ENCODE data around the gene MMP15. TPM values are rescaled to one million over a fixed set of nuclear protein-coding genes. Genes with fewer than 3 reads are reported as not detected.

The MMP15 gene
- total and polyA plus RNA-seq, 7 experiments from 2014 or later, result 0.06 to 0.85 (median 0.47) TPM; not detected in 1

GRCh38 chr16:58082381-58082780 is 56.8 kb downstream of the MMP15 start:
- CTCF ChIA-PET, result interaction anchor here (0.8 kb wide), 1 partner anchor 77 kb away, joined by 3 read pairs; no protein-coding TSS in a partner anchor
- ATAC-seq (no peak), DNase-seq (no peak)
- H3K27me3 Mint-ChIP-seq, result no peaks in the 10 kb centered on the region
- H3K27ac ChIP-seq (ENCODE audit: low read depth, low read length), result no peak overlapping the region
- H3K9me3 ChIP-seq (ENCODE audit: control insufficient read depth in 2 of 3, low read length in 3 of 3), result no peaks in the 10 kb centered on the region
- H3K27me3 ChIP-seq (ENCODE audit: control insufficient read depth in 2 of 2, insufficient read depth in 2 of 2, low read length in 2 of 2), result no peaks in the 10 kb centered on the region
- H3K4me1 ChIP-seq (ENCODE audit: control insufficient read depth in 2 of 2, insufficient read depth in 2 of 2, low read length in 2 of 2), result no peaks in the 10 kb centered on the region
- H3K36me3 Mint-ChIP-seq, result no peaks in the 10 kb centered on the region
- no peak overlapping the region for H3K27ac Mint-ChIP-seq
- no peaks in the 10 kb centered on the region for H3K36me3 ChIP-seq (ENCODE audit: control insufficient read depth in 2 of 3, insufficient read depth in 3 of 3, low read length in 3 of 3)
- no peak overlapping the region for H3K4me3 ChIP-seq (ENCODE audit: low read length)
- POLR2A ChIA-PET, result no interaction called here
- intact Hi-C loops (cut with micrococcal nuclease), result no loop called here
- no peak overlapping the region for H3K4me3 Mint-ChIP-seq
- H3K4me1 Mint-ChIP-seq, result no peaks in the 10 kb centered on the region
- peaks cover 0 to 5% (median 0%) of the 10 kb centered on the region in 11 donors for H3K9me3 Mint-ChIP-seq

- DNase-seq, result no peak
- ATAC-seq, result no peak
- ChIA-PET CTCF (no interaction called here), POLR2A (no interaction called here)
- Mint-ChIP-seq H3K4me1 (no peaks in the 10 kb centered on the region), H3K4me3 (no peak overlapping the region), H3K36me3 (no peaks in the 10 kb centered on the region), H3K27ac (no peak overlapping the region), H3K9me3 (no peaks in the 10 kb centered on the region), H3K27me3 (no peaks in the 10 kb centered on the region)
- Histone ChIP-seq H3K9me3 (ENCODE audit: control insufficient read depth in 2 of 3, low read length in 3 of 3) (no peaks in the 10 kb centered on the region), H3K27ac (ENCODE audit: low read depth, low read length) (no peak overlapping the region), H3K27me3 (ENCODE audit: control insufficient read depth in 2 of 2, insufficient read depth in 2 of 2, low read length in 2 of 2) (no peaks in the 10 kb centered on the region), H3K36me3 (ENCODE audit: control insufficient read depth in 2 of 3, insufficient read depth in 3 of 3, low read length in 3 of 3) (no peaks in the 10 kb centered on the region), H3K4me3 (ENCODE audit: low read length) (no peak overlapping the region), H3K4me1 (ENCODE audit: control insufficient read depth in 2 of 2, insufficient read depth in 2 of 2, low read length in 2 of 2) (no peaks in the 10 kb centered on the region)
- intact Hi-C loops (cut with micrococcal nuclease), result no loop called here
Observed at GRCh38 chr16:58084635-58085034, 59.1 kb downstream of the MMP15 start.

DNA sequence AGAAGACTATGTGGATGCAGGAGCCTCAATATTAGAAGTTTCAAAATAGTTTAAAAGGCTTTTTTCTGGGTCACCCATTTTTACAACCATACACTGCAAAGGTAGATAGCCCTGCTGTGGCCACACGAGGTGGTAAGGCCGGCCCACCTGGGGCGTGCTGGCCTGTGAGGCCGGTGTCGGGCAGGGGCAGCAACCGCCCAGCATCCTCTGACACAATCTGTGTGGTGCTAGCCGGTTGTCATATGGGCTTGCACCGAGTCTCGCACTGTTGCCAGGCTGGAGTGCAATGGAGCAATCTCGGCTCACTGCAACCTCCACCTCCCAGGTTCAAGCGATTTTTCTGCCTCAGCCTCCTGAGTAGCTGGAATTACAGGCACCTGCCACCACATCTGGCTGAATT is 59.6 kb downstream of the MMP15 start:
- DNase-seq, result no peak
- H3K27ac ChIP-seq (ENCODE audit: low read depth, low read length), result no peak overlapping the region
- H3K4me3 Mint-ChIP-seq, result no peak overlapping the region
- H3K4me3 ChIP-seq (ENCODE audit: low read length), result no peak overlapping the region
- H3K36me3 ChIP-seq (ENCODE audit: control insufficient read depth in 2 of 3, insufficient read depth in 3 of 3, low read length in 3 of 3), result no peaks in the 10 kb centered on the region
- POLR2A ChIA-PET, result no interaction called here
- H3K27me3 Mint-ChIP-seq, result no peaks in the 10 kb centered on the region
- no peak overlapping the region for H3K27ac Mint-ChIP-seq
- H3K9me3 ChIP-seq (ENCODE audit: control insufficient read depth in 2 of 3, low read length in 3 of 3), result no peaks in the 10 kb centered on the region
- no peaks in the 10 kb centered on the region for H3K4me1 ChIP-seq (ENCODE audit: control insufficient read depth in 2 of 2, insufficient read depth in 2 of 2, low read length in 2 of 2)
- ATAC-seq, result no peak
- CTCF ChIA-PET, result no interaction called here
- no peaks in the 10 kb centered on the region for H3K27me3 ChIP-seq (ENCODE audit: control insufficient read depth in 2 of 2, insufficient read depth in 2 of 2, low read length in 2 of 2)
- intact Hi-C loops (cut with micrococcal nuclease), result no loop called here
- no peaks in the 10 kb centered on the region for H3K9me3 Mint-ChIP-seq
- H3K4me1 Mint-ChIP-seq, result peaks cover 0 to 3% (median 0%) of the 10 kb centered on the region in 7 donors
- H3K36me3 Mint-ChIP-seq, result no peaks in the 10 kb centered on the region

DNA sequence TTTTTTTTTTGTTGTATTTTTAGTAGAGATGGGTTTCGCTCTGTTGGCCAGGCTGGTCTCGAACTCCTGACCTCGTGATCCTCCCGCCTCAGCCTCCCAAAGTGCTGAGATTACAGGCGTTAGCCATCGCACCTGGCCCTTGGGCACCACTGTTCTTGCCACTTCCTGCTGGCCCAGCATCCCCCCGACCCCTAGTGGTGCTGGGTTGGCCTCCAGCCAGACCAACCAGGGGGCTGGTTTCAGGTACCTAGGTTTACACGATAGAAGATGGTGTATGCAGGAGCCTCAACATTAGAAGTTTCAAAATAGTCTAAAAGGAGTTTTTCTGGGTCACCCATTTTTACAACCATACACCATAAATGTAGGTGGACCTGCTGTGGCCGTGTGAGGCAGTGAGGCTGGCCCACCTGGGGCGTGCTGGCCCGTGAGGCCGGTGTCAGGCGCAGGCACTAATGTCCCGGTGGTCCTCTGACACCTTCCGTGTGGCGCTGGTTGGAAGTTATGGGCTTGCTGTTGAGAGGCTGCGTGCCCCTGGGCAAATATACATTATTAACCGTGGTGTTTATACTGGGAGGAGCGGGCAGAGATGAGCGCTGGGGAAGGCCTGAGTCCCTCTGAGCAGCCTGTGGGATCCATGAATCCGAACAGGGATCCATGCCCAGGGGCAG is 60.2 kb downstream of the MMP15 start:
- Mint-ChIP-seq H3K27me3 (no peaks in the 10 kb centered on the region), H3K36me3 (no peaks in the 10 kb centered on the region), H3K9me3 (no peaks in the 10 kb centered on the region), H3K4me3 (no peak overlapping the region), H3K4me1 (peaks cover 0 to 3% (median 0%) of the 10 kb centered on the region in 7 donors), H3K27ac (no peak overlapping the region)
- no peak overlapping the region for H3K4me3 ChIP-seq (ENCODE audit: low read length)
- CTCF ChIA-PET, result no interaction called here
- no peaks in the 10 kb centered on the region for H3K36me3 ChIP-seq (ENCODE audit: control insufficient read depth in 2 of 3, insufficient read depth in 3 of 3, low read length in 3 of 3)
- no peak for DNase-seq
- no peaks in the 10 kb centered on the region for H3K4me1 ChIP-seq (ENCODE audit: control insufficient read depth in 2 of 2, insufficient read depth in 2 of 2, low read length in 2 of 2)
- no peak for ATAC-seq
- POLR2A ChIA-PET, result no interaction called here
- intact Hi-C loops (cut with micrococcal nuclease), result no loop called here
- no peaks in the 10 kb centered on the region for H3K27me3 ChIP-seq (ENCODE audit: control insufficient read depth in 2 of 2, insufficient read depth in 2 of 2, low read length in 2 of 2)
- no peak overlapping the region for H3K27ac ChIP-seq (ENCODE audit: low read depth, low read length)
- H3K9me3 ChIP-seq (ENCODE audit: control insufficient read depth in 2 of 3, low read length in 3 of 3), result no peaks in the 10 kb centered on the region

GRCh38 chr16:58086381-58087208 is 61.0 kb downstream of the MMP15 start:
- ATAC-seq, result no peak
- Mint-ChIP-seq H3K9me3 (no peaks in the 10 kb centered on the region), H3K36me3 (no peaks in the 10 kb centered on the region), H3K4me3 (no peak overlapping the region), H3K27ac (no peak overlapping the region), H3K27me3 (no peaks in the 10 kb centered on the region), H3K4me1 (peaks cover 0 to 3% (median 0%) of the 10 kb centered on the region in 7 donors)
- no peak overlapping the region for H3K27ac ChIP-seq (ENCODE audit: low read depth, low read length)
- no peak for DNase-seq
- no peaks in the 10 kb centered on the region for H3K36me3 ChIP-seq (ENCODE audit: control insufficient read depth in 2 of 3, insufficient read depth in 3 of 3, low read length in 3 of 3)
- no peak overlapping the region for H3K4me3 ChIP-seq (ENCODE audit: low read length)
- H3K27me3 ChIP-seq (ENCODE audit: control insufficient read depth in 2 of 2, insufficient read depth in 2 of 2, low read length in 2 of 2), result no peaks in the 10 kb centered on the region
- no peaks in the 10 kb centered on the region for H3K9me3 ChIP-seq (ENCODE audit: control insufficient read depth in 2 of 3, low read length in 3 of 3)
- CTCF ChIA-PET, result no interaction called here
- H3K4me1 ChIP-seq (ENCODE audit: control insufficient read depth in 2 of 2, insufficient read depth in 2 of 2, low read length in 2 of 2), result no peaks in the 10 kb centered on the region
- intact Hi-C loops (cut with micrococcal nuclease), result no loop called here
- POLR2A ChIA-PET, result no interaction called here

DNA sequence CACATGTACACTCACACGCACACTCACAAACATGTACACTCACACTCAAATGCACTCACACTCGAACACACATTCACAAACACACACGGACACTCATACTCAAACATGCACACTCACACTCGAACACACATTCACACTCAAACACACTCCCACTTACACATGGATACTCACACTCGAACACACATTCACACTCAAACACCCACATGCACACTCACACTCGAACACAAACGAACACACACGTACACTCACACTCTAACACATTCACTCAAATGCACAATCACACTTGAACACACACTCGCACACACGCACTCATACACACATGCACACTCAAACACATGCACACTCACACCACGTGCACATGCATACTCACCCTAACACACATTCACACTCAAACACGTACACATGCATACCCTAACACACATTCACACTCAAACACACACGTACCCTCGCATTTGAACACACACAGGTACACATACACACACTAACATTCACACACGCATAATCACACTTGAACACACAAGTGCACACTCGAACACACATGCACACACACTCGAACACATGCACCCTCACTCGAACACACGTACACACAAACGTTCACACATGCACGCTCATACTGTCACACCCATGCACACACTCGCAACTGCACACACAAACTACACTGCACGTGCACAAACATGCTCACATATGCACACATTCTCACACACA is 61.8 kb downstream of the MMP15 start:
- Histone ChIP-seq H3K4me1 (ENCODE audit: control insufficient read depth in 2 of 2, insufficient read depth in 2 of 2, low read length in 2 of 2) (no peaks in the 10 kb centered on the region), H3K27ac (ENCODE audit: low read depth, low read length) (no peak overlapping the region), H3K27me3 (ENCODE audit: control insufficient read depth in 2 of 2, insufficient read depth in 2 of 2, low read length in 2 of 2) (no peaks in the 10 kb centered on the region), H3K36me3 (ENCODE audit: control insufficient read depth in 2 of 3, insufficient read depth in 3 of 3, low read length in 3 of 3) (no peaks in the 10 kb centered on the region), H3K4me3 (ENCODE audit: low read length) (no peak overlapping the region), H3K9me3 (ENCODE audit: control insufficient read depth in 2 of 3, low read length in 3 of 3) (no peaks in the 10 kb centered on the region)
- Mint-ChIP-seq H3K9me3 (no peaks in the 10 kb centered on the region), H3K27ac (no peak overlapping the region), H3K27me3 (no peaks in the 10 kb centered on the region), H3K36me3 (no peaks in the 10 kb centered on the region), H3K4me1 (peaks cover 0 to 3% (median 0%) of the 10 kb centered on the region in 7 donors), H3K4me3 (no peak overlapping the region)
- no peak for ATAC-seq
- POLR2A ChIA-PET, result no interaction called here
- intact Hi-C loops (cut with micrococcal nuclease), result no loop called here
- CTCF ChIA-PET, result no interaction called here
- DNase-seq, result no peak

All from naive thymus-derived CD4-positive, alpha-beta T cell (primary cell).